NCI-H2171 (cell line): ENCODE measurements around the gene COL25A1.
"Not testable (repeated sequence)": the region's sequence is repeated elsewhere in the genome, so short reads cannot be mapped to it uniquely, and the experiment has no call there.

Source experiments
- DNase-seq: peaks from one replicate; lab custom pipeline; 2025; lab: John Stamatoyannopoulos, UW

COL25A1 gene

GRCh38 chr4:109123951-109124350 lies 178.5 kb downstream of the COL25A1 start:
- no peak for DNase-seq

DNA sequence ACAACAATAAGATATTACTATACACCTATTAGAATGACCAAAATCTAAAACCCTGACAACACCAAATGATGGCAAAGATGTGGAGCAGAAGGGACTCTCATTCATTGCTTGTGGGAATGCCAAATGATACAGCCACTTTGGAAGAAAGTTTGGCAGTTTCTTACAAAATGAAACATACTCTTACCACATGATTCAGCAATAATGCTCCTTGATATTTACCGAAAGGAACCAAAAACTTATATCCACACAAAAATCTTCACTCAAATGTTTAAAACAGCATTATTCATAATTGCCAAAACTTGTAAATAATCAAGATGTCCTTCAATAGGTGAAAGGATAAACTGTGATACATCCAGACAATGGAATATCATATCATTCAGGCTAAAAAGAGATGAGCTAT lies 180.9 kb downstream of the COL25A1 start:
- no peak for DNase-seq

DNA sequence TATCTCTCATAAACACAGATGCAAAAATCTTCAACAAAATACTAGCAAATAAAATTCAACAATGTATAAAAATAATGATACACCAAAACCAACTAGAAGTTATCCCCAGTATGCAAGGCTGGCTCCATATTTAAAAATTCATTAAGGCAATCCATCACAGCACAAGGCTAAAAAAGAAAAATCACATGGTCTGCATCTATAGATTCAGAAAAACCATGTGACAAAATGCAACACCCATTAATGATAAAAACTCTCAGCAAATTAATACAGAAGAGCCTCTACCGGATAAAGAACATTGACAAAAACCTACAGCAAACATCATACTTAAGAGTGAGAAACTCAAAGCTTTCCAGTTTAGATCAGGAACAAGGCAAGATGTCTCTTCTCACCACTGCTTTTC lies 182.6 kb downstream of the COL25A1 start:
- DNase-seq: no peak

DNA sequence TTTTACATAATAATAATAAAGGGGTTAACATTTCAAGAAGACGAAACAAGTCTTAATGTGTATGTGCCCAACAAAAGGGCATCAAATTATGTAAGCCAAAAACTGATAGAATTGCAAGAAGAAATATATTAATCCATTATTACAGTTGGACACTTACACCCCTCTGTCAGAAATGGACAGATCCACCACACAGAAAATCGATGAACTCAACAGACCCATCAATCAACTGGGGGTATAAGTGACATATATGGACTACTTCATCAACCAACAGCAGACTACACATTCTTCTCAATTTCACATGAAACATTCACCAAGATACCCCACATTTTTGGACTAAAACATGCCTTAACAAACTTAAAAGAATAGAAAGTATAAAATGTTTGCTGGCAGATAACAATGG lies 183.8 kb downstream of the COL25A1 start:
- DNase-seq: no peak

DNA sequence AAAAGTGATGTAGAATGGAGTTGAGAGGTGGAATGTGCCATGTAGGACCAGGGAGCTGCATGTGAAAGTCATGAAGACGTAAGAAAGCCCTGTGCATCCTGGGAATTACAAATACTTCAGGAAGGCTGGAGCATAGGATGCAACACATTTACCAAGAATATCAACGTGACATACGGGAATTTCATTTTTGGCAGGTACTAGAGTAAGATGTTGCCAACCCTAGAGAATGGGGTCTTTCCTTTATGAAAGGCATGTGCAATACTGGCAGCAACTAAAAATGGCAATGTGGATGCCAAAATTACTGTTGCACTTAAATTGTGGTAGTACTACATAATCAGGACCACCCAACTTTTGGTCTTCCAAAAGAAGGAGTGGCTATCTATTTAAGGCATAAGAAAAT lies 188.0 kb downstream of the COL25A1 start:
- no peak for DNase-seq

- DNase-seq: no peak
Observed at GRCh38 chr4:109113521-109113920, 188.9 kb downstream of the COL25A1 start.

DNA sequence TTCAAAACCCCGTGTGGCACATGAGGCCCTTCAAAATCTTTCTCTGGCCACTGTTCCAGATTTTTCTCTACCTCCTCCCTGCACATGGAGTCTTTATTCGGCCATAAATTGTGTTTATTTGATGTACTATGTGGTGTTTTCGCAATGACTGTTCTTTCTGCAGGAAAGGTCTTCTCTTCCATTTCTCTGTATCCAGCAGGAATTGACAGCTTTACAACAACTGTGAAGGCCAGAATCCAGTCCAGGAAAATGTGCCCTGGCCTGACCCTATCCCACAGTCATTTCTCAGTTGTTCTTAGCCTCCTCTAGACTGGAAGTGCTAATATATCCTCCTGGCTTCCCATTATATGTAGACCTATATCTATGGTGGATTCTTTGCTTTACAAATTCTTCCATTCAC lies 191.4 kb downstream of the COL25A1 start:
- no peak for DNase-seq

DNA sequence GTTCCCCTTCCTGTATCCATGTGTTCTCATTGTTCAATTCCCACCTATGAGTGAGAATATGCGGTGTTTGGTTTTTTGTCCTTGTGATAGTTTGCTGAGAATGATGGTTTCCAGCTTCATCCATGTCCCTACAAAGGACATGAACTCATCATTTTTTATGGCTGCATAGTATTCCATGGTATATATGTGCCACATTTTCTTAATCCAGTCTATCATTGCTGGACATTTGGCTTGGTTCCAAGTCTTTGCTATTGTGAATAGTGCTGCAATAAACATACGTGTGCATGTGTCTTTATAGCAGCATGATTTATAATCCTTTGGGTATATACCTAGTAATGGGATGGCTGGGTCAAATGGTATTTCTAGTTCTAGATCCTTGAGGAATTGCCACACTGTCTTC lies 194.2 kb downstream of the COL25A1 start:
- not testable (repeated sequence) for DNase-seq

GRCh38 chr4:109094056-109094455 lies 208.4 kb downstream of the COL25A1 start:
- no peak for DNase-seq

GRCh38 chr4:109091727-109092409 lies 210.6 kb downstream of the COL25A1 start:
- no peak for DNase-seq

DNA sequence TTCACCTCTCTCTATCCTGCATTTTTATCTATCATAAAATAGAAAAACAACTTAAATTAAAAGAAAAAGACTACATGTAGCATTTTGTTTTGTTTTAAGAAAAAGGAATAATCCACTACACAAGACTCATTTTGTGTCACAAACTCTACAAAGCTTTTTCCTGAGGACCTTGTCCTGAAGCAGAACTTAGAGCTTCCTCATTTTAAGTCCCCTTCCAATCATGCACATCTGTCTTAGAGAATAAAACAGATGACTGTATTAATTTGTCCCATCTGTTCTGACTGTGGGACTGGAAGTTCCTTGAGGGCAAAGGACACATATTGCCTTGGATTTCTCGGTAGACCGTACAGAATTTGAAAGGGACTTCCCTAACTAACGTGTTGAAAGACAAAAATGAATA lies 218.5 kb downstream of the COL25A1 start:
- no peak for DNase-seq

- DNase-seq: no peak
Observed at GRCh38 chr4:109079731-109080130, 222.7 kb downstream of the COL25A1 start.

DNA sequence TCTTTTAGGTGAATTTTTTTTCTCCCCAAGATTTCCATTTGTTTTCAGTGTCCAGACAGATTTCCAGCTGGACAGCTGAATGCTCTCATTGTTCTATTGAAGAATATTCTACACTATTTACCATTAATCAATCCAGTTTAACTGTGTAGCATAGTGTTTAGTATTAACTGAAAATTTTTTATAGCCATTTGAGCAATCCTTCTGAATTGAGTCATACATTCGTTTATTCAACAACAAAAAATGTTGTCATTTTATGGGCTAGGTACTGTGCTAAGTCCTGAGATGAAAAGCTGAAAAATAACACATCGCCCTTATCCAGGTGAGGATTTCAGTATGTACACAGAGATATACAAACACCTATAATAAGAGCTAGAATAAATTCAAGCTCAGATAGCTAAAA lies 223.3 kb downstream of the COL25A1 start:
- DNase-seq: no peak

- DNase-seq: no peak
Observed at GRCh38 chr4:109078724-109079123, 223.7 kb downstream of the COL25A1 start.

DNA sequence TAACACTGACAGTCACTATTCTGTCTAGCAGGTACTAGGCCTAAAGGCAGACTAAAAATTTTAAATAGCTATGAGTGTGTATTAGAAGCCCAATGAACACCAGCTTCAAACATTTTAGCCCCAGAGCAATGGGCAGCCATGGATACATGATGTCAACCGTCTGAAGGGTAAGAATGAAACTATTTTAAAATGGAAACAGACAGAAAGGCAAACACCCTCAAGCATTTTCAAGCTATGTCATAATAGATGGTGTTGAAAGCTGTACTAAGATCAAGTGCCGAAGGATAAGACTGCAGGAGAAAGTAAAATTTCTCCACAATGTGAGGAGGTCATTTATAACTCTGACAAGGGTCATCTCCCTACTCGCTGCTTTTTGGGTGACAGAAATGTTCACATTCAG lies 225.0 kb downstream of the COL25A1 start:
- DNase-seq: no peak

DNA sequence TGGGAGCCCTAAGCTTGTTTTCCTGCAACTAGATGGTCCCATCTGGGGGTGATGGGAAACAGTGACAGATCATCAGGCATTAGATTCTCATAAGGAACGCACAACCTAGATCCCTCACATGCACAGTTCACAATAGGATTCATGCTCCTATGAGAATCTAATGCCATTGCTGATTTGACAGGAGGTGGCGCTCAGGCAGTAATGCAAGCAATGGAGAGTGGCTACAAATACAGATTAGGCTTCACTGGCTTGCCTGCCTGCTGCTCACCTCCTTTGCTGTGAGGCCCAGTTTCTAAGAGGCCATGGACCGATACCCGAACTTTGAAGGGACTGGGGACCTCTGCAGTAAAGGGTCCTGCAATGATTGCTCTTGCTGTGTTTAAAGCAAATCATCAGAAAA lies 225.7 kb downstream of the COL25A1 start:
- DNase-seq: not testable (repeated sequence)

GRCh38 chr4:109075621-109076020 lies 226.8 kb downstream of the COL25A1 start:
- DNase-seq: no peak

DNA sequence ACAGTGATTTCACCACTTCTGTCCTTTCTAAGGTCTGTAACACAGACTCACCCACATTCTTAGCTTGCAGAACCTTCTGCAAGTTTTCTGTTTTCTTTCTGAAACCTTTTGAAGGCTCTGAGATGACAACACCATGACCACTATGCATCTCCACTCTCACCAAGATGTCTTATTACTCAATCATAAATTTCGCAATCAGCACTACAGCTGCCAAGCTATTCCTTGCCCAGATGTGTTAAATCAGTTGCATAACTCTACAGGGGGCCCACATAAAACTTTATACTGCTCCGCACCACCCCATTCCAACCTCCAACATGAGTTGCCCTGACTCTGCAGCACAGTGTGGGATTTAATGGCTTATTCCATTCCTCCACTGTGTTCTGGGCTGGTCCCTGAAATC lies 229.9 kb downstream of the COL25A1 start:
- DNase-seq: no peak

DNA sequence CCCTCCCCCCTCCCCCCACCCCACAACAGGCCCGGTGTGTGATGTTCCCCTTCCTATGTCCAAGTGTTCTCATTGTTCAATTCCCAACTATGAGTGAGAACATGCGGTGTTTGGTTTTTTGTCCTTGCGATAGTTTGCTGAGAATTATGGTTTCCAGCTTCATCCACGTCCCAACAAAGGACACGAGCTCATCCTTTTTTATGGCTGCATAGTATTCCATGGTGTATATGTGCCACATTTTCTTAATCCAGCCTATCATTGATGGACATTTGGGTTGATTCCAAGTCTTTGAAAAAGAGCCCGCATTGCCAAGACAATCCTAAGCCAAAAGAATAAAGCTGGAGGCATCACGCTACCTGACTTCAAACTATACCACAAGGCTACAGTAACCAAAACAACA lies 231.8 kb downstream of the COL25A1 start:
- DNase-seq: not testable (repeated sequence)

GRCh38 chr4:109067508-109068235 lies 234.8 kb downstream of the COL25A1 start:
- no peak for DNase-seq

GRCh38 chr4:109065006-109065405 lies 237.5 kb downstream of the COL25A1 start:
- no peak for DNase-seq

GRCh38 chr4:109053257-109053656 lies 249.2 kb downstream of the COL25A1 start:
- no peak for DNase-seq

DNA sequence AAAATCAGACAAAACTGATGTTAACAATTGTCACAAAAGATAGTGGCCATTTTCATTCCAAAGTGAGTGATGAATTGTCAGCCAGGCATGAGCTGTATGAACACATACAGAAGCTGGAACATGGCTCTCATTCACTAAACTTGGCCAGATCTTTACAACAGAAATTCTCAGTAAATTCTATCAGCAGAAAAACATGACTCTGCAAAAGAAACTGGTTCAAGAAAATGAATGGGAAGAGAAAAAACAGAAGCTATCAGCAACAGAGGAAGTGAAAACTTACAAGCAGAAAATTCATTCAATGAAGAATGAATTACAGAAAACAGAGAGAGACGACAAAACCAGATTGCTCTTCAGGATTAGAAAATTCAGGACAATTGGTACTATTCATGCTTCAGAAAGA lies 249.6 kb downstream of the COL25A1 start:
- no peak for DNase-seq

- no peak for DNase-seq
Observed at GRCh38 chr4:109051054-109051453, 251.4 kb downstream of the COL25A1 start.
